KMS-11 (cell line): ENCODE results near the gene RPA1.

ENCODE experiments used
- H2AFZ ChIP-seq: fragments of 200-600 bp; sonication (generic); 2 replicates; pipeline ENCODE4 v1.6.1; 2016; ENCODE audit warnings: antibody characterized with exemption, mixed run types, low read depth
- H3K27ac ChIP-seq: fragments of 200-600 bp; sonication (generic); 2 replicates; pipeline ENCODE4 v1.6.1; 2016; ENCODE audit warnings: mild to moderate bottlenecking, mixed run types
- H3K27me3 ChIP-seq: fragments of 200-600 bp; sonication (generic); 2 replicates; pipeline ENCODE4 v1.6.1; 2017; ENCODE audit warnings: mild to moderate bottlenecking, low read depth, mixed run types, moderate library complexity; ENCODE audit not compliant: insufficient read depth
- H3K36me3 ChIP-seq: fragments of 200-600 bp; sonication (generic); 2 replicates; pipeline ENCODE4 v1.6.1; 2017; ENCODE audit warnings: mild to moderate bottlenecking, mixed run types; ENCODE audit not compliant: insufficient read depth
- H3K4me1 ChIP-seq: fragments of 200-600 bp; sonication (generic); 2 replicates; pipeline ENCODE4 v1.6.1; 2016; ENCODE audit warnings: mild to moderate bottlenecking, low read depth, mixed run types; ENCODE audit not compliant: poor library complexity, severe bottlenecking
- H3K4me2 ChIP-seq: fragments of 200-600 bp; sonication (generic); 2 replicates; pipeline ENCODE4 v1.7.0; 2016; ENCODE audit warnings: mild to moderate bottlenecking, mixed run types
- H3K4me3 ChIP-seq: fragments of 200-600 bp; sonication (generic); IDR thresholded peaks from 2 replicates; pipeline ENCODE4 v1.6.1; 2017; ENCODE audit warnings: low read depth, low read length, mixed read lengths; ENCODE audit not compliant: insufficient read depth
- H3K79me2 ChIP-seq: fragments of 200-600 bp; sonication (generic); 2 replicates; pipeline ENCODE4 v1.6.1; 2016; ENCODE audit warnings: low read depth, mixed run types; ENCODE audit not compliant: insufficient read depth
- H3K9ac ChIP-seq: fragments of 200-600 bp; sonication (generic); 2 replicates; pipeline ENCODE4 v1.6.1; 2016; ENCODE audit warnings: mild to moderate bottlenecking, mixed run types
- H4K20me1 ChIP-seq: fragments of 200-600 bp; sonication (generic); 2 replicates; pipeline ENCODE4 v1.6.1; 2016; ENCODE audit warnings: mild to moderate bottlenecking, mixed run types; ENCODE audit not compliant: insufficient read depth
- CTCF ChIP-seq: fragments of 200-600 bp; sonication (generic); conservative IDR thresholded peaks from 2 replicates; pipeline ENCODE4 v1.6.1; 2017; ENCODE audit warnings: low read depth, mild to moderate bottlenecking, antibody characterized with exemption, low read length, moderate library complexity, mixed read lengths

The RPA1 gene

GRCh38 chr17:1942066-1942365, 112.2 kb downstream of the RPA1 start:
- no peaks in the 10 kb centered on the region for H3K79me2 ChIP-seq
- no peak overlapping the region for H3K27ac ChIP-seq
- no peak overlapping the region for H2AFZ ChIP-seq
- H3K4me1 ChIP-seq: no peaks in the 10 kb centered on the region
- H4K20me1 ChIP-seq: no peaks in the 10 kb centered on the region
- TF ChIP-seq CTCF: no peak
- H3K27me3 ChIP-seq: peaks cover 11% of the 10 kb centered on the region; the same call in 1 of the 2 replicates
- no peak overlapping the region for H3K9ac ChIP-seq
- H3K4me3 ChIP-seq: no peak overlapping the region
- H3K4me2 ChIP-seq: no peak overlapping the region
- no peaks in the 10 kb centered on the region for H3K36me3 ChIP-seq

- TF ChIP-seq CTCF: no peak
- H3K4me3 ChIP-seq: no peak overlapping the region
- no peaks in the 10 kb centered on the region for H3K79me2 ChIP-seq
- H2AFZ ChIP-seq: no peak overlapping the region
- no peaks in the 10 kb centered on the region for H4K20me1 ChIP-seq
- no peak overlapping the region for H3K4me2 ChIP-seq
- no peak overlapping the region for H3K27ac ChIP-seq
- H3K27me3 ChIP-seq: peaks cover 11% of the 10 kb centered on the region; the same call in 1 of the 2 replicates
- no peak overlapping the region for H3K9ac ChIP-seq
- no peaks in the 10 kb centered on the region for H3K4me1 ChIP-seq
- H3K36me3 ChIP-seq: no peaks in the 10 kb centered on the region
These were observed 113.0 kb downstream of the RPA1 start for GRCh38 chr17:1942666-1943435.

GRCh38 chr17:1943436-1943831, 113.6 kb downstream of the RPA1 start:
- no peak overlapping the region for H3K27ac ChIP-seq
- H3K27me3 ChIP-seq: peaks cover 11% of the 10 kb centered on the region; the same call in 1 of the 2 replicates
- H2AFZ ChIP-seq: no peak overlapping the region
- no peak for TF ChIP-seq CTCF
- no peak overlapping the region for H3K4me3 ChIP-seq
- H3K79me2 ChIP-seq: no peaks in the 10 kb centered on the region
- no peaks in the 10 kb centered on the region for H4K20me1 ChIP-seq
- H3K4me2 ChIP-seq: no peak overlapping the region
- H3K36me3 ChIP-seq: no peaks in the 10 kb centered on the region
- H3K9ac ChIP-seq: no peak overlapping the region
- H3K4me1 ChIP-seq: no peaks in the 10 kb centered on the region

GRCh38 chr17:1945621-1946020, 115.8 kb downstream of the RPA1 start:
- TF ChIP-seq CTCF: no peak
- no peak overlapping the region for H3K9ac ChIP-seq
- H3K79me2 ChIP-seq: no peaks in the 10 kb centered on the region
- H3K27me3 ChIP-seq: no peaks in the 10 kb centered on the region; the same call in 1 of the 2 replicates
- no peak overlapping the region for H2AFZ ChIP-seq
- no peak overlapping the region for H3K4me2 ChIP-seq
- no peak overlapping the region for H3K4me3 ChIP-seq
- H3K27ac ChIP-seq: no peak overlapping the region
- no peaks in the 10 kb centered on the region for H3K4me1 ChIP-seq
- H4K20me1 ChIP-seq: no peaks in the 10 kb centered on the region
- H3K36me3 ChIP-seq: no peaks in the 10 kb centered on the region
